Lower lobe of right lung (tissue), 2 donors: ENCODE results near the gene CDH2. TPM values are rescaled to one million over a fixed set of nuclear protein-coding genes. Genes with fewer than 3 reads are reported as not detected.

Experiments used
- ATAC-seq, 2 donors: fragments of 200-7000 bp; cut with Tn5 transposase; one replicate each; pipeline ENCODE4 v1.9.1; 2020 to 2022; ENCODE audit warnings: mild to moderate bottlenecking in 2 of 2, moderate library complexity in 2 of 2
- DNase-seq: peaks from one replicate; pipeline ENCODE4 v3.0.0-alpha.2; 2020
- H3K27ac ChIP-seq: fragments of 200-600 bp; one replicate; pipeline ENCODE4 v1.8.0; 2022
- H3K27me3 ChIP-seq: fragments of 200-600 bp; one replicate; pipeline ENCODE4 v1.8.0; 2022; ENCODE audit warnings: low read depth
- H3K36me3 ChIP-seq: fragments of 200-600 bp; one replicate; pipeline ENCODE4 v1.8.0; 2022; ENCODE audit warnings: mild to moderate bottlenecking
- H3K4me1 ChIP-seq: fragments of 200-600 bp; one replicate; pipeline ENCODE4 v1.8.0; 2022
- H3K4me3 ChIP-seq: fragments of 200-600 bp; one replicate; pipeline ENCODE4 v1.8.0; 2022; ENCODE audit warnings: mild to moderate bottlenecking
- H3K9me3 ChIP-seq: fragments of 200-600 bp; one replicate; pipeline ENCODE4 v1.8.0; 2022
- intact Hi-C: fragments of 100-400 bp; cut with DNase I; formaldehyde crosslinking; loops from one replicate; pipeline ENCODE4 v1.11.0; 2022
- total RNA-seq: library from RNA; stranded (reverse); fragmentation: NEBNext Ultra II Directional; extraction: Animal tissue kit (Norgen Biotek cat#: 25700); gene quantifications from one replicate; pipeline ENCODE4 v1.2.1, GENCODE V29; 2021
- TF ChIP-seq, protein P1 (sequence below): fragments of 200-600 bp; IDR thresholded peaks from one replicate; pipeline ENCODE4 v1.8.0; 2022; ENCODE audit warnings: antibody characterized with exemption, mild to moderate bottlenecking
- donor health status: DM: no; HTN: yes; CAD: no; lungs with severe emphysema.

The CDH2 gene
- total RNA-seq, 1 donor from 2014 or later: 0.68 TPM

DNA sequence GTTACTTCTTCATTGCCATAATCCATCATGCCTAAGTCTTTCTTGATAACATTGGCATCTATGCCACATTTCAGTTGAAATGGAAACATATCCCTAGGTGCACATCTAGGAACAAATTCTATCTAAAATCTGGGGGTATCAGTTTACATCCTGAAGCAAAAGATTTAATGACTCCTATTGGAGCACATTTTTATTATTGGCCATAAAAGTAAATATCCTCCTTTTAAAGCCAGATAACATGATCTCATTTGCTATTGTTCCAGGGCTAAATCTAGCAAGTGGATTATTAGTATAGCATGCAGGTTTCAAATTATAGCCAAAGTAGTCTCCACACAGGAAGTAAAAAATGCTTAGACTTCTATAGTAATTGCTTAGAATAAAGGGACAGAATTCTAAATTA, 193.2 kb downstream of the CDH2 start:
- TF ChIP-seq, protein P1, sequence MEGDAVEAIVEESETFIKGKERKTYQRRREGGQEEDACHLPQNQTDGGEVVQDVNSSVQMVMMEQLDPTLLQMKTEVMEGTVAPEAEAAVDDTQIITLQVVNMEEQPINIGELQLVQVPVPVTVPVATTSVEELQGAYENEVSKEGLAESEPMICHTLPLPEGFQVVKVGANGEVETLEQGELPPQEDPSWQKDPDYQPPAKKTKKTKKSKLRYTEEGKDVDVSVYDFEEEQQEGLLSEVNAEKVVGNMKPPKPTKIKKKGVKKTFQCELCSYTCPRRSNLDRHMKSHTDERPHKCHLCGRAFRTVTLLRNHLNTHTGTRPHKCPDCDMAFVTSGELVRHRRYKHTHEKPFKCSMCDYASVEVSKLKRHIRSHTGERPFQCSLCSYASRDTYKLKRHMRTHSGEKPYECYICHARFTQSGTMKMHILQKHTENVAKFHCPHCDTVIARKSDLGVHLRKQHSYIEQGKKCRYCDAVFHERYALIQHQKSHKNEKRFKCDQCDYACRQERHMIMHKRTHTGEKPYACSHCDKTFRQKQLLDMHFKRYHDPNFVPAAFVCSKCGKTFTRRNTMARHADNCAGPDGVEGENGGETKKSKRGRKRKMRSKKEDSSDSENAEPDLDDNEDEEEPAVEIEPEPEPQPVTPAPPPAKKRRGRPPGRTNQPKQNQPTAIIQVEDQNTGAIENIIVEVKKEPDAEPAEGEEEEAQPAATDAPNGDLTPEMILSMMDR: no peak
- Histone ChIP-seq H3K27me3 (no peaks in the 10 kb centered on the region), H3K27ac (no peak overlapping the region), H3K4me3 (no peak overlapping the region), H3K4me1 (no peaks in the 10 kb centered on the region), H3K9me3 (no peaks in the 10 kb centered on the region), H3K36me3 (no peaks in the 10 kb centered on the region)
- ATAC-seq (no peak), DNase-seq (no peak)
- intact Hi-C loops: no loop called here

DNA sequence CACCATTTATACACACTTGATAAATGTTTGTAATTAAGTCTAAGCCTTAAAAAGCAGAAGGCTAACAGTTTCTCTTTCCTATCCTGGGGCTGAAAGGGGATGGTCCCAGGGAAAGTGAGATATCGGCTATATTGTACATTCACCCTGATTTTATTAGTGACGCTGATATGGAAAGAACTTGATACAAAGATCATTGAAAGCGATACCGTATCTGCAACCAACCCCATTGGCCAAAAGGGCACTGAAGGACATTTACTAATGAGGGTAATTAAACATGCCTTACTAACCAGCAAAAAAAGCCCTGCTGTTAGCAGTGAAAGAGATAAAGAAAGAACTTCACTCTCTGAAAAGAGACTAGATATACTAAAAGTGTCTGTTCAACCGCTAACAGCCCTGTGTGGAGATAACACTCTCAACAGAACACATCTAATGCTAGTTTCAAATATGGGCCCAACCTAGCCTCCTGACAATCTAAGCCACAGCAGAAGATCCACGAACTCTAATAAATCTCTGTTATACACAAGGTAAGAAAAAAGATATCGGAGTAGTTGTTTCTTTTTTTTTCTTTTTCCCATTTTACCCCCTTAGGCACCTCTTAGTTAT, 200.0 kb downstream of the CDH2 start:
- intact Hi-C loops: no loop called here

DNA sequence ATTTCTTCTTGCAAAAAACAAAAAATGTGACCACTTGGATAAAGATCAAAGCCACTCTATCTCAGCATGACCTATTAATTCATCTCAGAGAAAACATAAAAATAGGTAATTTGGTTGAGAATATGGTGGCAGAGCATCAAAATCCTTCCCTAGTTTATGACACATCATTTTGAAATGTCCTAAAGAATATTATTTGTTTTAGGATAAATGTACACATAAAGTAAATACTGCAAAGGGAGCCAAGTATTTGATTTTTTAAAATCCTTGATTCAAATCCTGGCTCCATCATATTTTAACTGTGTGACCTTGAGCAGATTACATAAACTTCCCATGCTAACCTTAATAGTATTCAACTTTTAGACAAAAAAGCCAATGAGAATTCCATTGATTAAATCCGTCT, 206.6 kb downstream of the CDH2 start:
- H3K27ac ChIP-seq: no peak overlapping the region
- DNase-seq (no peak), ATAC-seq (no peak)
- intact Hi-C loops: no loop called here
- H3K4me1 ChIP-seq: no peaks in the 10 kb centered on the region
- TF ChIP-seq, protein P1: no peak
- no peaks in the 10 kb centered on the region for H3K27me3 ChIP-seq
- no peaks in the 10 kb centered on the region for H3K36me3 ChIP-seq
- H3K9me3 ChIP-seq: no peaks in the 10 kb centered on the region
- H3K4me3 ChIP-seq: no peak overlapping the region

More for the DNA sequence above, 200.0 kb downstream of the CDH2 start:
- Histone ChIP-seq H3K27ac (no peak overlapping the region), H3K4me3 (no peak overlapping the region), H3K9me3 (no peaks in the 10 kb centered on the region), H3K27me3 (no peaks in the 10 kb centered on the region), H3K4me1 (no peaks in the 10 kb centered on the region), H3K36me3 (no peaks in the 10 kb centered on the region)
- TF ChIP-seq, protein P1: no peak
- no peak for DNase-seq
- ATAC-seq: no peak

DNA sequence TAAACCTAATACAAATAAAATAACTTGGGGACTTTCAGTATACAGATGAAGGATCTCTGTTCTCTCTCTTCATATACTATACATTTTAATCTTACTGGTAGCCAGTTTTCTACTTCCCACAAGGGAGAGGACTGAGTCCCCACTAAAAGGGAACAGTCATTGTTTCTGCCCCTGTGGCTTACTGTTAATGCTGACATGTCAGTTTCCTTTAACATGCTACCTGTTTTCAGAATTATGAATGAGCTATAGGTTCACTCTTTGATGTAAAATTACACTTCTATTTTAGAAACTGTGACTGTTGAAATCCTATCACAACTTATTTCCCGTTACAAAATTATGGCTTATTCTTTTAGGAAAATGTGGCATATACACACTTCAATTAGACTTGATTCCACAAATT, 207.7 kb downstream of the CDH2 start:
- no peak overlapping the region for H3K27ac ChIP-seq
- H3K4me1 ChIP-seq: no peaks in the 10 kb centered on the region
- TF ChIP-seq, protein P1: no peak
- H3K36me3 ChIP-seq: no peaks in the 10 kb centered on the region
- H3K27me3 ChIP-seq: no peaks in the 10 kb centered on the region
- intact Hi-C loops: no loop called here
- no peak for DNase-seq
- no peak overlapping the region for H3K4me3 ChIP-seq
- ATAC-seq: no peak
- no peaks in the 10 kb centered on the region for H3K9me3 ChIP-seq

DNA sequence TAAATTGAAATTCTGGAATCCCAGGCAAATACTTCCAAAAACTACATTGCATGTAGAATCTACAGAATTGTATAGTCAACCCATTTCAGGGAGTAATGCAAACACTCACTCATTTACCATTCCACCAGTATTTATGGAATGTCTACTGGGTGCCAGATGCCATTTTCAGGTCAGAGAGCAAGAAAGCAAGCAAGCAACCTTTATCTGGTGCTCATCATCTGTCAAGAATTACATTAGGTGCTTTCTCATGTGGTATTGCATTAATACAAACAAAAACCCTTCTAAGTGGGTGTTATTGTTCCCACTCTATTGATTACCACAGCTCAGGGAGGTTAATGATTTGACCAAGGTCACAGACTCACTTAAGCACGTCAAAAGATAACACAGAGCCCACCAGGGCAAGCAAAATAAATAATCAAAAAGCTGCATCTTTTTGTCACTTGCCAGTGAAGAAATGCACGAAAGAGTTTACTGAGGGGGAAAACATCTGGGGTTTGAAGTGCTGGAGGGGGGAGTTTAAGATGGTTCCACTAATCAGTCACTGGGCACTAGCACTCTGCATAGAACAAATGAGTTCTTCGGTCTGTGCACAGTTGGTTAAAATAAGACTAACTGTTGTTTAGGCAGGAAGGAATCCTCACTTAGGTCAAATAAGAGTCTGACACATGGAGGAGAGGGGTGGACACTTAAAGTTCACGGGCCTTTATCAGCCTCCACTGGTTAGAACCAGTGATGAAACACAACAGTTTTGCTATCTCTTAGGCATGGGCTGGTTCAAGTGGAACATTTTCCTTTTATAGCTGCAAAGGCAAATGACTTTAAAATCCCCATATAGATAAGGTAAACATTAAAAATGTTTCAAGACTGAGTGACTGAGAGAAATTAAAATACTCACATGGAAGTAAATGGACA, 208.8 kb downstream of the CDH2 start:
- no peaks in the 10 kb centered on the region for H3K36me3 ChIP-seq
- TF ChIP-seq, protein P1: no peak
- H3K4me3 ChIP-seq: no peak overlapping the region
- H3K4me1 ChIP-seq: no peaks in the 10 kb centered on the region
- intact Hi-C loops: no loop called here
- no peak for ATAC-seq
- no peak for DNase-seq
- H3K27me3 ChIP-seq: no peaks in the 10 kb centered on the region
- no peaks in the 10 kb centered on the region for H3K9me3 ChIP-seq
- H3K27ac ChIP-seq: no peak overlapping the region
